AG08396 (cell line): ENCODE measurements around the gene KRT6C.

ENCODE experiments used
- DNase-seq: peaks from one replicate; pipeline ENCODE4 v3.0.0; 2012; ENCODE audit warnings: low spot score, mixed read lengths

Gene KRT6C

GRCh38 chr12:52434760-52435530 is 38.7 kb downstream of the KRT6C start:
- no peak for DNase-seq

- no peak for DNase-seq
Measured at GRCh38 chr12:52434081-52434733, 39.4 kb downstream of the KRT6C start, which contains the start of gene KRT75. Gene KRT75, minus strand, starts transcription at chr12:52434371. Its CDS starts 67 bp downstream, at chr12:52434304.

GRCh38 chr12:52433501-52434080 is 40.0 kb downstream of the KRT6C start:
- no peak for DNase-seq

DNA sequence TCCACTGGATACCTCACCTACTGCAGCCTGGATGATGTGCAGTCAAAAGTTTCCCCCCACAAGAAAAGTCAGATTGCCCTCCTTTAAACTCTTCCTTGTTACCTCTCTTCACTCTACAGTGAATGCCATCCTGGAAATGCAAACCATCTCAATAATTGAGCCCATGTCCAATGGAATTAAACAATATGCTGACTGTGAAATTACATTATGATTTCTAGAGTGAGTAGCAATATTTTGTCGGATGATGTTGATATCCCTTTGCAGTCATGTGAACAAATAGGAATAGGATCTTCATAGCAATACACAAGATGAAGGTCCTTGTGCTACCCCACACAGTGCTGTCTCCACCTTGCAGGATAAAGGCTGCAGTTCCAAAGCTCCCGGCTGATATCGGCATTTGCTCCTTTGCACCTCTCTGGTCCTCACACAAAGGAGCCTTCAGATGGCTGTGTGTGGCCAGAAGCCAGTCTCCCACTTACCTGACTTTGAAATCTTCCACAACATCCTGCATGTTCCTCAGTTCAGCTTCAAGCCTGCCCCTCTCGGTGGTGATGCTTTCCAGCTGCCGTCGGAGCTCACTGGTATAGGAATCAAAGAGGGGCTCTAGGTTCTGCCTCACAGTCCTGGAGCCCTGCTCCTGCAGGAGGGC is 40.9 kb downstream of the KRT6C start:
- DNase-seq = no peak

- DNase-seq = no peak
Measured at GRCh38 chr12:52428121-52428520, 45.5 kb downstream of the KRT6C start.

DNA sequence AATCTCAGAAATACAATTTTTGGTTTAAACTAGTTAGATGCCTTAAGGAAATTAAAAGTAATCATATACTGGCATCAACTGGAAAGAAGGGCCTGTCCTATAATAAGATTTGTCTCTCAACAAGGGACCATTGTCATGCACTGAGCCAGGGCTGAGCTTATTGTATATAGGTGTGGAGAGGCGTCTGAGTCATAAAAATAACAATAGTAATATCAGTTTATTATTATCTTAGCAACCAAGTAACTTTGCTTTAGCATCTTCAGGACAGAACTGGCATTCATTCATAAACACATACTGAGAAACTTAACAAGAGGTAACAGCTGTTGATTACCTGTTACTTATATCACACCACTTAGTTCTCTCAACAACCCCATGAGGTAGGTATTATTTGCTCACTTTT is 46.5 kb downstream of the KRT6C start:
- DNase-seq = no peak

DNA sequence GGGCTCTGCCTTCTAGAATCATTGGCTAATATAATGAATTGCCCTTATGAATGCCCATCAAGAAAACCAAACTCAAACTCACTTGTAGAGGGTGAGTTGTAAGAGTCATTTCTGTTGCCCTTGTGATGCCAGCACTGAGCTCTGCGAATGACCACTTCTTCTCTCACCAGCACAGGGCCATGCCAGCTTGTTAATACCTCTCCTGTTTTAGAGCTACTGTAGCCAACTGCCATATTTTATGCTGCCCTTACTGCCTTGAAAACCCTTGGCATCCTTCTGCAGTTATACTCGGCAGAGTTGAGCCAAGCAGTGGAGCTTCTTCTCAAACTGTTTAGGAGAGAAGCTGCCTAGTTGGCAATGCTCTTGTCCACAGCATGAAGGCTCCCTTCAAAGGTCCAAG is 47.6 kb downstream of the KRT6C start:
- no peak for DNase-seq

DNA sequence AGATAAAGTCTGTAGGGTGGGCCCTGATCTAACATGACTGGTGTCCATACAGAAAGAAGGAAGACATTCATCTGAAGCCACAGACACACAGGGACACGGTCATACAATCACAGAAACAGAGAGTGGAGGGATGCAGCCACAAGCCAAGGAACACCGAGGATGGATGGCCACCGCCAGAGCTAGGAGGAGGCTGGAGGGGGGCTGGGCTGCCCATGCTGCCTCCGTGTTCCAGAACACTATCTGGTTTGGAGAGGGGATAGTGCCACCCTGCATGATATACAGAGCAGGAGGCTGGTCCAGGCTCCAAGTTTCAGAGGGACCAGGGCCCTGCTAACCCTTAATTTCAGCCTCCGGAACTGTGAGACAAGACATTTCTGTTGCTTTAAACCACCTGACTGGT is 48.1 kb downstream of the KRT6C start:
- no peak for DNase-seq

- no peak for DNase-seq
Measured at GRCh38 chr12:52423661-52424500, 49.7 kb downstream of the KRT6C start.

DNA sequence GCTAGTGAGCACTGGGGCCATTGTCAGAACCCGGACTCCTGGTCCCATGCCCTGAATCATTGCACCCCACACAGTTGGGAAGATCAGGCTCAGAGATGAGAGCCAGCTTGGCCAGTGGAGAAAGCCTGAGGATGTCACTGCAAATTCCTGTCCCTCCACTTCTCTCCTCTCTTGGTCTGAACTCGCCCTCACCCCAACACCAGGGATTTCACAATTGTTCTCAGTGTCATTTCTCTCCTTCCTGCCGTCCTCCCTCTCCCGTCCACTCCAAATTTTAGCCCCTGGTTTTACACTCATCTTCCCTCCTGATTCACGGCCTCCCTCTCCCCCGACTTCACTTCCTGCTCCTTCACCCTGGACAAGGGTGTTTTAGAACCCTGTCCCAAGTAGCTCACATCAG is 50.6 kb downstream of the KRT6C start:
- no peak for DNase-seq

- DNase-seq = no peak
Measured at GRCh38 chr12:52419656-52420055, 53.9 kb downstream of the KRT6C start.

GRCh38 chr12:52418576-52419110 is 55.0 kb downstream of the KRT6C start:
- DNase-seq = no peak
